Ishikawa (cell line): ENCODE results near the gene MMP2.

Source experiments
- CEBPB ChIP-seq: IDR thresholded peaks from 2 replicates; pipeline ENCODE4 v1.6.1; 2012
- CREB1 ChIP-seq: IDR thresholded peaks from 2 replicates; pipeline ENCODE4 v1.6.1; 2012; ENCODE audit warnings: low read depth
- EGR1 ChIP-seq: IDR thresholded peaks from 2 replicates; pipeline ENCODE4 v1.6.1; 2012
- EP300 ChIP-seq: IDR thresholded peaks from 2 replicates; pipeline ENCODE4 v1.6.1; 2012; ENCODE audit warnings: borderline replicate concordance
- FOXM1 ChIP-seq: IDR thresholded peaks from 2 replicates; pipeline ENCODE4 v1.6.1; 2012; ENCODE audit warnings: low read depth, borderline replicate concordance
- MAX ChIP-seq: IDR thresholded peaks from 2 replicates; pipeline ENCODE4 v1.6.1; 2012
- NFIC ChIP-seq: IDR thresholded peaks from 2 replicates; pipeline ENCODE4 v1.6.1; 2012
- RAD21 ChIP-seq: IDR thresholded peaks from 2 replicates; pipeline ENCODE4 v1.6.1; 2012; ENCODE audit warnings: low read depth
- REST ChIP-seq: IDR thresholded peaks from 2 replicates; pipeline ENCODE4 v1.6.1; 2012; ENCODE audit warnings: low read depth, mild to moderate bottlenecking
- TAF1 ChIP-seq: IDR thresholded peaks from 2 replicates; pipeline ENCODE4 v1.6.1; 2012; ENCODE audit warnings: low read depth, mild to moderate bottlenecking
- TCF12 ChIP-seq: IDR thresholded peaks from 2 replicates; pipeline ENCODE4 v1.6.1; 2012; ENCODE audit warnings: low read depth
- TEAD4 ChIP-seq: IDR thresholded peaks from 2 replicates; pipeline ENCODE4 v1.6.1; 2012
- USF1 ChIP-seq: IDR thresholded peaks from 2 replicates; pipeline ENCODE4 v1.6.1; 2012
- YY1 ChIP-seq: IDR thresholded peaks from 2 replicates; pipeline ENCODE4 v1.6.1; 2012; ENCODE audit warnings: low read depth
- ZBTB7A ChIP-seq: IDR thresholded peaks from 2 replicates; pipeline ENCODE4 v1.6.1; 2012; ENCODE audit warnings: low read depth

Gene MMP2

GRCh38 chr16:55506083-55506482 lies 27.1 kb downstream of the MMP2 start:
- TF ChIP-seq TCF12 (no peak), TEAD4 (no peak), EGR1 (no peak), NFIC (no peak), TAF1 (no peak), EP300 (no peak), CREB1 (no peak), ZBTB7A (no peak), USF1 (no peak), FOXM1 (no peak), RAD21 (no peak), YY1 (no peak), MAX (no peak), REST (no peak), CEBPB (no peak)

DNA sequence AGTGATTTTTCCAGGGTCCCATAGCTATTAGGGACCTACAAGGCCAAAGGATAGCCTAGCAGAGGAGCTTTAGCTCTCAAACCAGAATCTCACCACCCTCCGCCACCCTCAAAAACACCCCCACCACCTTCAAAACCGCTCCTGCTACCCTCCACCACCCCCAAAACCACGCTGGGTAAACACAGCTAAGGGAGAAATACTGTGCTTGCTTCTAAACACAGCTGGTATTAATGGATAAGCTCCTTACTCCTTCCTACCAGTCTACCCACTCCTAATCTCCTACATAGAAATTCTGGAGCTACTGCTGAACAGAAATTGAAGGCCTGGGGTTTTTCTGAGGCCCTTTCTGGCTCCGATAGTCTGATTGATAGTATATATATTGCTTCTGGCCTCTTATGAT lies 27.7 kb downstream of the MMP2 start:
- TF ChIP-seq CEBPB: no peak
- TF ChIP-seq CREB1: no peak
- TF ChIP-seq RAD21: no peak
- no peak for TF ChIP-seq MAX
- no peak for TF ChIP-seq TAF1
- no peak for TF ChIP-seq EP300
- TF ChIP-seq TEAD4: no peak
- TF ChIP-seq FOXM1: no peak
- TF ChIP-seq EGR1: no peak
- TF ChIP-seq YY1: no peak
- TF ChIP-seq TCF12: no peak
- TF ChIP-seq NFIC: no peak
- no peak for TF ChIP-seq ZBTB7A
- TF ChIP-seq USF1: no peak
- TF ChIP-seq REST: no peak

GRCh38 chr16:55508271-55508921 lies 29.4 kb downstream of the MMP2 start:
- TF ChIP-seq MAX: no peak
- no peak for TF ChIP-seq REST
- no peak for TF ChIP-seq ZBTB7A
- no peak for TF ChIP-seq TEAD4
- TF ChIP-seq CEBPB: no peak
- TF ChIP-seq EGR1: no peak
- no peak for TF ChIP-seq USF1
- TF ChIP-seq EP300: no peak
